Measurements from ENCODE around the gene AFP.

Gene AFP

DNA sequence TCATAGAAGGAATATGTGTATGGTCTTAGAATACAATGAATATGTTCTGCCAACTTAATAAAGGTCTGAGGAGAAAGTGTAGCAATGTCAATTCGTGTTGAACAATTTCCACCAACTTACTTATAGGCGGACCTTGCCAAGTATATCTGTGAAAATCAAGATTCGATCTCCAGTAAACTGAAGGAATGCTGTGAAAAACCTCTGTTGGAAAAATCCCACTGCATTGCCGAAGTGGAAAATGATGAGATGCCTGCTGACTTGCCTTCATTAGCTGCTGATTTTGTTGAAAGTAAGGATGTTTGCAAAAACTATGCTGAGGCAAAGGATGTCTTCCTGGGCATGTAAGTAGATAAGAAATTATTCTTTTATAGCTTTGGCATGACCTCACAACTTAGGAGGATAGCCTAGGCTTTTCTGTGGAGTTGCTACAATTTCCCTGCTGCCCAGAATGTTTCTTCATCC is 22.7 kb upstream of the AFP start:
- in situ Hi-C loops (cut with MboI; ENCODE audit: low sequenced_read_pairs), result no loop called here

DNA sequence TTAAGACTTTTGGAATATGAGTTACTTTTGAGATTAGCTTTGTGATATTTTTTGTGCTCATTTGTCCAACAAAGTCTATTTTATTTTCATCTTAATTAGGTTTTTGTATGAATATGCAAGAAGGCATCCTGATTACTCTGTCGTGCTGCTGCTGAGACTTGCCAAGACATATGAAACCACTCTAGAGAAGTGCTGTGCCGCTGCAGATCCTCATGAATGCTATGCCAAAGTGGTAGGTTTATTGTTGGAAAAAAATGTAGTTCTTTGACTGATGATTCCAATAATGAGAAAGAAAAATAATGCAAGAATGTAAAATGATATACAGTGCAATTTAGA is 21.1 kb upstream of the AFP start:
- in situ Hi-C loops (cut with MboI; ENCODE audit: low sequenced_read_pairs), result no loop called here

DNA sequence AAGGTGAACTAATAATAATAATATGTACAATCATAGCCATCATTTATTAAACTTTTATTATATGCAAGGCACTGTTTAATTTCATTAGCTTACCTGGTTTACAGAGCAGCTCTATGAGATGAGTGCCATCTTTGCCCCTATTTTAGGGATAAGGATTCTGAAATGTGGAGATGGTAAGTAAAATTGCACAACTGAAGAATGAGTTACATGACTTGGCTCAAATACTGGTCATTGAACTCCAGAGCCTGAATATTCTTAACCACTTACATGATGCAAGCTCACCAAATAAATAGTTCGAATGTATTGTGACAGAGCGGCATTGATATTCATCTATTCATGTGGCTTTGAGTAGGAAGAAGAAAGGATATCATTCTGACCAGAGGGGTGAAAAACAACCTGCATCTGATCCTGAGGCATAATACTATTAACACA is 20.2 kb upstream of the AFP start:
- in situ Hi-C loops (cut with MboI; ENCODE audit: low sequenced_read_pairs), result no loop called here

DNA sequence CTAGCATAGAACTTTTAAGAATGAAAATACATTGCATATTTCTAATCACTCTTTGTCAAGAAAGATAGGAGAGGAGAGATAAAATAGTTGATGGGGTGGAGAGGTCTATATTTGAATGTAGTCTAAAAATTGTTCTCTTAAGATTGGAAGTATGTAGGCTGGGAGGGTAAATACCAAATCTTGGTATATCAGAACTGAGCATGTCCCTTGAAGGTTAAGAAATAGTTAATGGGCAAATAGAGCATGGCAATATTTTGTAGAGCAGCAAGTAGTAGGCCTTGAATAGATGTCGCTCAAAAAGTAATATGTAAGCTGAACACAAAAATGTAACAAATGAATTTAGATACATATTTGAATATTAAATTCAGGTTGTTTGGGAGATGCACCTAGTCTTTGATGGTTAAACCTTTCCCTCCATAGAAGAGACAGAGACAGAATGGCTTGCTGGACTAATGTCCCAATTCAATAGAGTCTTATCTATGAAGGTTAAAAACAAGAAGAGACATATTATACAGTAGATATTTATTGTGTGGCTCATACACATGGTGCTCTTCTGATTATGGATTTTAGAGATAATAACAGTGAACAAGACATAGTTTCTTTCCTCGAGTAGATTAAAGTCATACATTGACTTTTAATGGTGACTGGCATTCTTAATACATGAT is 19.5 kb upstream of the AFP start:
- in situ Hi-C loops (cut with MboI; ENCODE audit: low sequenced_read_pairs), result no loop called here

DNA sequence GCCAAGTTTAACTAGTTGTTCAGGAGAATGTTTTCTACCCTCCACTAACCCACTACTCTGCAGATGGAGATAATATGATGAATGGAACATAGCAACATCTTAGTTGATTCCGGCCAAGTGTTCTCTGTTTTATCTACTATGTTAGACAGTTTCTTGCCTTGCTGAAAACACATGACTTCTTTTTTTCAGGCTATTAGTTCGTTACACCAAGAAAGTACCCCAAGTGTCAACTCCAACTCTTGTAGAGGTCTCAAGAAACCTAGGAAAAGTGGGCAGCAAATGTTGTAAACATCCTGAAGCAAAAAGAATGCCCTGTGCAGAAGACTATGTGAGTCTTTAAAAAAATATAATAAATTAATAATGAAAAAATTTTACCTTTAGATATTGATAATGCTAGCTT is 18.7 kb upstream of the AFP start:
- in situ Hi-C loops (cut with MboI; ENCODE audit: low sequenced_read_pairs), result no loop called here

DNA sequence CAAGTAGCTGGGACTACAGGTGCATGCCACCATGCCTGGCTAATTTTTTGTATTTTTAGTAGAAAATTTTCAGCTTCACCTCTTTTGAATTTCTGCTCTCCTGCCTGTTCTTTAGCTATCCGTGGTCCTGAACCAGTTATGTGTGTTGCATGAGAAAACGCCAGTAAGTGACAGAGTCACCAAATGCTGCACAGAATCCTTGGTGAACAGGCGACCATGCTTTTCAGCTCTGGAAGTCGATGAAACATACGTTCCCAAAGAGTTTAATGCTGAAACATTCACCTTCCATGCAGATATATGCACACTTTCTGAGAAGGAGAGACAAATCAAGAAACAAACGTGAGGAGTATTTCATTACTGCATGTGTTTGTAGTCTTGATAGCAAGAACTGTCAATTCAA is 18.0 kb upstream of the AFP start:
- in situ Hi-C loops (cut with MboI; ENCODE audit: low sequenced_read_pairs), result no loop called here

DNA sequence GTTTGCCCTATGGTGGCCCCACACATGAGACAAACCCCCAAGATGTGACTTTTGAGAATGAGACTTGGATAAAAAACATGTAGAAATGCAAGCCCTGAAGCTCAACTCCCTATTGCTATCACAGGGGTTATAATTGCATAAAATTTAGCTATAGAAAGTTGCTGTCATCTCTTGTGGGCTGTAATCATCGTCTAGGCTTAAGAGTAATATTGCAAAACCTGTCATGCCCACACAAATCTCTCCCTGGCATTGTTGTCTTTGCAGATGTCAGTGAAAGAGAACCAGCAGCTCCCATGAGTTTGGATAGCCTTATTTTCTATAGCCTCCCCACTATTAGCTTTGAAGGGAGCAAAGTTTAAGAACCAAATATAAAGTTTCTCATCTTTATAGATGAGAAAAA is 17.3 kb upstream of the AFP start:
- in situ Hi-C loops (cut with MboI; ENCODE audit: low sequenced_read_pairs), result no loop called here

DNA sequence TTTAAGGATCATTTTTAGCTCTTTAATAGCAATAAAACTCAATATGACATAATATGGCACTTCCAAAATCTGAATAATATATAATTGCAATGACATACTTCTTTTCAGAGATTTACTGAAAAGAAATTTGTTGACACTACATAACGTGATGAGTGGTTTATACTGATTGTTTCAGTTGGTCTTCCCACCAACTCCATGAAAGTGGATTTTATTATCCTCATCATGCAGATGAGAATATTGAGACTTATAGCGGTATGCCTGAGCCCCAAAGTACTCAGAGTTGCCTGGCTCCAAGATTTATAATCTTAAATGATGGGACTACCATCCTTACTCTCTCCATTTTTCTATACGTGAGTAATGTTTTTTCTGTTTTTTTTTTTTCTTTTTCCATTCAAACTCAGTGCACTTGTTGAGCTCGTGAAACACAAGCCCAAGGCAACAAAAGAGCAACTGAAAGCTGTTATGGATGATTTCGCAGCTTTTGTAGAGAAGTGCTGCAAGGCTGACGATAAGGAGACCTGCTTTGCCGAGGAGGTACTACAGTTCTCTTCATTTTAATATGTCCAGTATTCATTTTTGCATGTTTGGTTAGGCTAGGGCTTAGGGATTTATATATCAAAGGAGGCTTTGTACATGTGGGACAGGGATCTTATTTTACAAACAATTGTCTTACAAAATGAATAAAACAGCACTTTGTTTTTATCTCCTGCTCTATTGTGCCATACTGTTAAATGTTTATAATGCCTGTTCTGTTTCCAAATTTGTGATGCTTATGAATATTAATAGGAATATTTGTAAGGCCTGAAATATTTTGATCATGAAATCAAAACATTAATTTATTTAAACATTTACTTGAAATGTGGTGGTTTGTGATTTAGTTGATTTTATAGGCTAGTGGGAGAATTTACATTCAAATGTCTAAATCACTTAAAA is 16.6 kb upstream of the AFP start:
- in situ Hi-C loops (cut with MboI; ENCODE audit: low sequenced_read_pairs), result no loop called here

DNA sequence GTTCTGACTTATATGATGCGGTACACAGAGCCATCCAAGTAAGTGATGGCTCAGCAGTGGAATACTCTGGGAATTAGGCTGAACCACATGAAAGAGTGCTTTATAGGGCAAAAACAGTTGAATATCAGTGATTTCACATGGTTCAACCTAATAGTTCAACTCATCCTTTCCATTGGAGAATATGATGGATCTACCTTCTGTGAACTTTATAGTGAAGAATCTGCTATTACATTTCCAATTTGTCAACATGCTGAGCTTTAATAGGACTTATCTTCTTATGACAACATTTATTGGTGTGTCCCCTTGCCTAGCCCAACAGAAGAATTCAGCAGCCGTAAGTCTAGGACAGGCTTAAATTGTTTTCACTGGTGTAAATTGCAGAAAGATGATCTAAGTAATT is 15.4 kb upstream of the AFP start:
- in situ Hi-C loops (cut with MboI; ENCODE audit: low sequenced_read_pairs), result no loop called here

DNA sequence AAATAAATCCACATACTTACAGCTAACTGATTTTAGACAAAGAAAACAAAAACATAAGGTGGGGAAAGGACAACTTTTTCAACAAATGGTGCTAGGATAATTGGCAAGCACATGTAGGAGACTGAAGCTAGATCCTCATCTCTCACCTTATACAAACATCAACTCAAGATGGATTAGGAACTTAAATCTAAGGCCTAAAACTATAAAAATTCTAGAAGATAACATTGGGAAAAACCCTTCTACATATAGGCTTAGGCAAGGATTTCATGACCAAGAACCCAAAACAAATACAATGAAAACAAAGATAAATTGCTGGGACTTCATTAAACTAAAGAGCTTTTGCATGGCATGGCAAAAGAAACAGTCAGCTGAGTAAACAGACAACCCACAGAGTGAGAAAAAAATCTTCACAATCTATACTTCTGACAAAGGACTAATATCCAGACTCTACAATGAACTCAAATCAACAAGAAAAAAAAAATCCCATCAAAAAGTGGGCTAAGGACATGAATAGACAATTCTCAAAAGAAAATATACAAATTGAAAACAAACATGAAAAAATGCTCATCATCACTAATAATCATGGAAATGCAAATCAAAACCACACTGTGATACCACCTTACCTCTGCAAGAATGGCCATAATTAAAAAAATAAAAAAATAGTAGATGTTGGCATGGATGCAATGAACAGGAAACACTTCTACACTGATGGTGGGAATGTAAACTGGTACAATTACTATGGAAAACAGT is 14.1 kb upstream of the AFP start:
- in situ Hi-C loops (cut with MboI; ENCODE audit: low sequenced_read_pairs), result no loop called here

DNA sequence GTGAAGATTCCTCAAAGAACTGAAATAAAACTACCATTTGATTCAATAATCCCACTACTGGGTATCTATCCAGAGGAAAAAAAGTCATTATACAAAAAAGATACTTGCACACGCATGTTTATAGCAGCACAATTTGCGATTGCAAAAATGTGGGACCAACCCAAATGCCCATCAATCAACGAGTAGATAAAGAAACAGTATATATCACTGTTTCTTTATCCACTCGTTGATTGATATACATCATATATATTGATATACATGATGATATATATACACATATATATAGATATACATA is 13.6 kb upstream of the AFP start:
- in situ Hi-C loops (cut with MboI; ENCODE audit: low sequenced_read_pairs), result no loop called here

DNA sequence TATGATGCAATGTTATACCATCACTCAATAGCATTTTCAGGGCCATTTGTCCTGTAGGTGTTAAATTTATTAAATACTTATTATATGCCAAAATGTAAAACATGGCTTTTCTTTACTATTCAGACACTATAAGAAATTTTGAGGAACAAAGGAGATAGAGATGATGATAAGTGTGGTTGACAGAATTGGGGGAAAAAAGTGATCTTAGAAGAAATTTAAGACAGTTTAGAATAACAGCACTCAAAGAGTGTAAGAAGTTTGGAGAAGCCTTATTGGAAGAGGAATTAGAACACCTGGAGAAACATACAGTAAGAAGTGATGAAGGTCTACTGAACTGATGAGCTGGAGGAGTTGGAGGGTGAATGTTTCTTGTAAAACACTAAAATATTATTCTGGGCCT is 12.8 kb upstream of the AFP start:
- in situ Hi-C loops (cut with MboI; ENCODE audit: low sequenced_read_pairs), result no loop called here

DNA sequence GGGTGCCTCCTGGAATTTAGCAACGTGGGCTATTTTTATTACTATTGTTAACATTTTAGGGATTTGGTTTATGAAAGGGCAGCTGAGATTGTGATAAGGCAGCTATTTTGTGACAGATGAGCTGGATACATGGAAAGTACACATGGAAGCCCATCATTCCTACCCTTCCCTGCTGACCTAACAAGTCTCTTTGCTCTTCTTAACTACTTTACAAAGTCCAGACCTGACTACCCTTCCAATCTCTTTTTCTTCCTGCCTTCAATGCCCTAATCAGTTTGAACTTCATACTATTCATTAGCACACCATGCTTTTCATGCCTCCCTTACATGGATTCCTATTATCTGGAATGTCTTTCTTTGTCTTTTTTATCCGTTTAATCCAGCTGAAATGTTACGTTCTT is 9.4 kb upstream of the AFP start:
- in situ Hi-C loops (cut with MboI; ENCODE audit: low sequenced_read_pairs), result no loop called here

DNA sequence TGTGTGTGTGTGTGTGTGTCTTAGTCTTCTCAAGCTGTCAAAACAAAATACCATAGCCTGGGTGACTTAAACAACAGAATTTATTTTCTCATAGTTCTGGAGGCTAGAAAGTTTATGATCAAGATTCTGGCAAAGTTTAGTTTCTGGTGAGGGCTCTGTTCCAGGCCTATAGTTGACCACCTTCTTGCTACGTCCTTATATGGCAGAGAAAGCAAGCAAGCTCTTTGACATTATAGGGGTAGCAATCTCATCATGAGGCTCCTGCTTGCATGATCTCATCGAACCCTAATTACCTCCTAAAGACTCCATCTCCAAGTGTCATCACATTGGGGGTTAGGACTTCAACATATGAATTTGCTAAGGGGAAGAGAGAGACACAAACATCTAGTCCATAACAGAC is 6.9 kb upstream of the AFP start:
- in situ Hi-C loops (cut with MboI; ENCODE audit: low sequenced_read_pairs), result no loop called here

DNA sequence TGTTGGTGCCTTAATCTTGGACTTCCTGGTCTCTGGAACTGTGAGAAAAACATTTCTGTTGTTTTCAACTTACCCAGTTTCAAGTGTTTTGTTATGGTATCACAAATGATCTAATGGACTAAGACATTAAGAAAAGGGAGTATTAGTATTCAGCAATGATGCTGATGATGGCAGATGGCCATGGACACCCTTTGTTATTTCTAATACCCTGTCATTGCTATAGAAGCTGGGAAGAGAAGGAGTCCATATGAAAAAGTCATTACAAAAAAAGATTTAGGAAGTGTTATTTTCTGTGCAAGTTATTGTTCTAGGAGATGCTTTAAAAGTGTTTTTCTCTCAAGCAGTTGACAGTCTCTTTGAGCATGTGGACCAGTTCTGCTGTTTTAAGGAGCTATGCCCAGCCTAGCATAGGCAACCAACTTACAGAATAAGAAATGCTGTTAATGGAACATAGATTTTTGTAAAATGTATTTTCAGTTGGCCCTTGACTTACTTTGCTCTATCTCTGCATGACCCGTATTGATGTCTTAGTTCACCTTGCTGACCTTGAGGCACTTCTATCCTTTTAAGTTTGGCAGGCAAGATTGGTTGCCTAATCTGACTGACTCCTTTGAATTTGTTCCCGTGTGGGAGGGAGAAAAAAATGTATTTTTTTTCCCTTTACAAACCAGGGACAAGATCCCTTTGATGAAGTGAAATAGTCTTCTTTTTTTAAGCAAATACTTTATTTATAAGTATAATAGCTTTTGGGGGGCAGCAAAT is 6.0 kb upstream of the AFP start:
- in situ Hi-C loops (cut with MboI; ENCODE audit: low sequenced_read_pairs), result no loop called here

DNA sequence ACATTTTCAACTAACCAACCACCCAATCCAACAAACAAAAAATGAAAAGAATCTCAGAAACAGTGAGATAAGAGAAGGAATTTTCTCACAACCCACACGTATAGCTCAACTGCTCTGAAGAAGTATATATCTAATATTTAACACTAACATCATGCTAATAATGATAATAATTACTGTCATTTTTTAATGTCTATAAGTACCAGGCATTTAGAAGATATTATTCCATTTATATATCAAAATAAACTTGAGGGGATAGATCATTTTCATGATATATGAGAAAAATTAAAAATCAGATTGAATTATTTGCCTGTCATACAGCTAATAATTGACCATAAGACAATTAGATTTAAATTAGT is 4.2 kb upstream of the AFP start:
- in situ Hi-C loops (cut with MboI; ENCODE audit: low sequenced_read_pairs), result no loop called here

DNA sequence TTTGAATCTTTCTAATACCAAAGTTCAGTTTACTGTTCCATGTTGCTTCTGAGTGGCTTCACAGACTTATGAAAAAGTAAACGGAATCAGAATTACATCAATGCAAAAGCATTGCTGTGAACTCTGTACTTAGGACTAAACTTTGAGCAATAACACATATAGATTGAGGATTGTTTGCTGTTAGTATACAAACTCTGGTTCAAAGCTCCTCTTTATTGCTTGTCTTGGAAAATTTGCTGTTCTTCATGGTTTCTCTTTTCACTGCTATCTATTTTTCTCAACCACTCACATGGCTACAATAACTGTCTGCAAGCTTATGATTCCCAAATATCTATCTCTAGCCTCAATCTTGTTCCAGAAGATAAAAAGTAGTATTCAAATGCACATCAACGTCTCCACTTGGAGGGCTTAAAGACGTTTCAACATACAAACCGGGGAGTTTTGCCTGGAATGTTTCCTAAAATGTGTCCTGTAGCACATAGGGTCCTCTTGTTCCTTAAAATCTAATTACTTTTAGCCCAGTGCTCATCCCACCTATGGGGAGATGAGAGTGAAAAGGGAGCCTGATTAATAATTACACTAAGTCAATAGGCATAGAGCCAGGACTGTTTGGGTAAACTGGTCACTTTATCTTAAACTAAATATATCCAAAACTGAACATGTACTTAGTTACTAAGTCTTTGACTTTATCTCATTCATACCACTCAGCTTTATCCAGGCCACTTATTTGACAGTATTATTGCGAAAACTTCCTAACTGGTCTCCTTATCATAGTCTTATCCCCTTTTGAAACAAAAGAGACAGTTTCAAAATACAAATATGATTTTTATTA is 3.6 kb upstream of the AFP start:
- in situ Hi-C loops (cut with MboI; ENCODE audit: low sequenced_read_pairs), result no loop called here

DNA sequence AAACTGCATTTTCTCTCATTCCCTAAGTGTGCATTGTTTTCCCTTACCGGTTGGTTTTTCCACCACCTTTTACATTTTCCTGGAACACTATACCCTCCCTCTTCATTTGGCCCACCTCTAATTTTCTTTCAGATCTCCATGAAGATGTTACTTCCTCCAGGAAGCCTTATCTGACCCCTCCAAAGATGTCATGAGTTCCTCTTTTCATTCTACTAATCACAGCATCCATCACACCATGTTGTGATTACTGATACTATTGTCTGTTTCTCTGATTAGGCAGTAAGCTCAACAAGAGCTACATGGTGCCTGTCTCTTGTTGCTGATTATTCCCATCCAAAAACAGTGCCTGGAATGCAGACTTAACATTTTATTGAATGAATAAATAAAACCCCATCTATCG is 2.9 kb upstream of the AFP start:
- in situ Hi-C loops (cut with MboI; ENCODE audit: low sequenced_read_pairs), result no loop called here

DNA sequence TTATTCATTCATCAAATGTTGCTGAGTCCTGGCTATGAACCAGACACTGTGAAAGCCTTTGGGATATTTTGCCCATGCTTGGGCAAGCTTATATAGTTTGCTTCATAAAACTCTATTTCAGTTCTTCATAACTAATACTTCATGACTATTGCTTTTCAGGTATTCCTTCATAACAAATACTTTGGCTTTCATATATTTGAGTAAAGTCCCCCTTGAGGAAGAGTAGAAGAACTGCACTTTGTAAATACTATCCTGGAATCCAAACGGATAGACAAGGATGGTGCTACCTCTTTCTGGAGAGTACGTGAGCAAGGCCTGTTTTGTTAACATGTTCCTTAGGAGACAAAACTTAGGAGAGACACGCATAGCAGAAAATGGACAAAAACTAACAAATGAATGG is 1.7 kb upstream of the AFP start:
- in situ Hi-C loops (cut with MboI; ENCODE audit: low sequenced_read_pairs), result no loop called here
